NT2/D1 (cell line): ENCODE measurements around the gene CBLB.

Source experiments
- SUZ12 ChIP-seq: IDR thresholded peaks from 2 replicates; pipeline ENCODE4 v1.6.1; 2011; ENCODE audit not compliant: insufficient read length, insufficient read depth; ENCODE audit errors: extremely low read depth
- YY1 ChIP-seq: IDR thresholded peaks from 2 replicates; pipeline ENCODE4 v1.6.1; 2011; ENCODE audit not compliant: insufficient read length, insufficient read depth

- TF ChIP-seq SUZ12 (no peak), YY1 (no peak)
These were observed 93.4 kb downstream of the CBLB start for GRCh38 chr3:105775368-105775767.
